ENCODE measurements around the gene ITPRID1. TPM values are rescaled to one million over a fixed set of nuclear protein-coding genes. Genes with fewer than 3 reads are reported as not detected.

ITPRID1 gene
- total and polyA plus RNA-seq, 2 donors from 2014 or later: not detected

DNA sequence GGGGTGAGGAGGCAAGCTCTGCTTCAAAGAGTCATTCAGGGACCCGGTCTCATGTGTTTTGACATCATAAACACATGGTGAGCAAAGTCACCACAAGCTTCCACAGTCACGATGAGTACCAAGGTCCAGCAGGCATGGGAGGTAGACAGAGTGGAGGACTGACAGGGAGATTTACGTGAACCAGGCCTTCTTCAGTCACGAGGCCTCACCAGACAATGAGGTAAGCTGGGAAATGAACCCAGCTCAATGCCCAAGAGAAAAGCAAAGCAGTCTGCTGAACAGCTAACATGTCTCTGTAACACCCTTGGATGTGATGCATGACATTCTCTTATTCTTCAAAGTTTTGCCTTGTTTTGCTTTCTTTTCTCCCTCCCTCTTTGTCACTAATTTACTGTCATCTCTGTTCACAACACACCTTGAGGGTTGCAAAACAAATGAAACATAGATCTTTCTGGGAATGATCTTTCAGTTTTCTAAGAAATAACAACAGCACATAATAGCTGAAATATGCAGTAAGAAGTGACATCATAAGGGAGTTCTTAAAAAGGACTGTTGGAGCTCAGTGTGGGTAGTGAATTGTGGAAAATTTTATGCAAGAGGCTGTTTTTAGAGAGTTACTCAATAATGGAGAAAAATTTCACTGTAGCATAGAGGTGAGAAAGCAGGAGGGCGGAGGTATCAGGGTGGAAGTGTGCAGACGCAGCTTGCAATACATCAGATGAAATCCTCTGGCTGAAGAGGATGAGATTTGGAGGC lies 182.1 kb downstream of the ITPRID1 start:
- FAIRE-seq: no peak
- intact Hi-C loops (cut with DNase I): no loop called here
- TF ChIP-seq, protein P1, sequence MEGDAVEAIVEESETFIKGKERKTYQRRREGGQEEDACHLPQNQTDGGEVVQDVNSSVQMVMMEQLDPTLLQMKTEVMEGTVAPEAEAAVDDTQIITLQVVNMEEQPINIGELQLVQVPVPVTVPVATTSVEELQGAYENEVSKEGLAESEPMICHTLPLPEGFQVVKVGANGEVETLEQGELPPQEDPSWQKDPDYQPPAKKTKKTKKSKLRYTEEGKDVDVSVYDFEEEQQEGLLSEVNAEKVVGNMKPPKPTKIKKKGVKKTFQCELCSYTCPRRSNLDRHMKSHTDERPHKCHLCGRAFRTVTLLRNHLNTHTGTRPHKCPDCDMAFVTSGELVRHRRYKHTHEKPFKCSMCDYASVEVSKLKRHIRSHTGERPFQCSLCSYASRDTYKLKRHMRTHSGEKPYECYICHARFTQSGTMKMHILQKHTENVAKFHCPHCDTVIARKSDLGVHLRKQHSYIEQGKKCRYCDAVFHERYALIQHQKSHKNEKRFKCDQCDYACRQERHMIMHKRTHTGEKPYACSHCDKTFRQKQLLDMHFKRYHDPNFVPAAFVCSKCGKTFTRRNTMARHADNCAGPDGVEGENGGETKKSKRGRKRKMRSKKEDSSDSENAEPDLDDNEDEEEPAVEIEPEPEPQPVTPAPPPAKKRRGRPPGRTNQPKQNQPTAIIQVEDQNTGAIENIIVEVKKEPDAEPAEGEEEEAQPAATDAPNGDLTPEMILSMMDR (IDR thresholded peaks at IDR 0.05; ENCODE audit: borderline replicate concordance, extremely low read depth, insufficient read depth): no peak
- H3K4me3 ChIP-seq (ENCODE audit: low read length in 3 of 3): no peak overlapping the region
- no peak overlapping the region for H3K27ac ChIP-seq (ENCODE audit: low read depth in 2 of 2, low read length in 2 of 2)
- H3K9ac ChIP-seq (ENCODE audit: low read length in 3 of 3): no peak overlapping the region
- H3K9me3 ChIP-seq (ENCODE audit: control insufficient read depth in 2 of 3, insufficient read depth in 1 of 3, low read length in 3 of 3): no peaks in the 10 kb centered on the region
- no peaks in the 10 kb centered on the region for H3K4me1 ChIP-seq (ENCODE audit: control insufficient read depth in 2 of 3, insufficient read depth in 2 of 3, low read depth in 1 of 3, low read length in 3 of 3)
- no peaks in the 10 kb centered on the region for H3K36me3 ChIP-seq (ENCODE audit: control insufficient read depth in 2 of 3, insufficient read depth in 3 of 3, low read length in 3 of 3)
- H3K27me3 ChIP-seq (ENCODE audit: control insufficient read depth, insufficient read depth, low read length): no peaks in the 10 kb centered on the region
- DNase-seq: no peak

DNA sequence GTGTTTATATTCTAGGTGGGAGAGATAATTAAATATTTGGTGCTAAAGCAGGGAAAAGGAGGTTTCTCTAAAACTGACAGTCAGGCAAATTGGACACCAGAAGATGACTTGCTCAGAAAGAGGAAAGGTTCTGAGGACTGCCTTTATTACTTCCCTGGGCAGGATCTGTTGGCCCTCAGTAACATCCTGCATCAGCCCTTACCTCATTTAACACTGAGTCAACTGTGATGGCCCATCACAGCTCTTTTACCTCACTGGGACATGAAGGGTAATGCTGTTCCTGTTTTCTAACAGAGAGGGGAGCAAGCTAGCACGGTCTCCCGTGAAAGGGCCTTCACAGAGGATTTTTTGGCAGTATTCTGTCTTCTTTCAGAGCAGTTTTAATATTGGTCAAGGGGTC lies 185.2 kb downstream of the ITPRID1 start:
- no peak overlapping the region for H3K27ac ChIP-seq (ENCODE audit: low read depth in 2 of 2, low read length in 2 of 2)
- no peak overlapping the region for H3K4me3 ChIP-seq (ENCODE audit: low read length in 3 of 3)
- DNase-seq (no peak), FAIRE-seq (no peak)
- no peaks in the 10 kb centered on the region for H3K4me1 ChIP-seq (ENCODE audit: control insufficient read depth in 2 of 3, insufficient read depth in 2 of 3, low read depth in 1 of 3, low read length in 3 of 3)
- TF ChIP-seq, protein P1 (IDR thresholded peaks at IDR 0.05; ENCODE audit: borderline replicate concordance, extremely low read depth, insufficient read depth): no peak
- no peaks in the 10 kb centered on the region for H3K9me3 ChIP-seq (ENCODE audit: control insufficient read depth in 2 of 3, insufficient read depth in 1 of 3, low read length in 3 of 3)
- H3K27me3 ChIP-seq (ENCODE audit: control insufficient read depth, insufficient read depth, low read length): no peaks in the 10 kb centered on the region
- H3K36me3 ChIP-seq (ENCODE audit: control insufficient read depth in 2 of 3, insufficient read depth in 3 of 3, low read length in 3 of 3): no peaks in the 10 kb centered on the region
- no peak overlapping the region for H3K9ac ChIP-seq (ENCODE audit: low read length in 3 of 3)
- intact Hi-C loops (cut with DNase I): no loop called here

DNA sequence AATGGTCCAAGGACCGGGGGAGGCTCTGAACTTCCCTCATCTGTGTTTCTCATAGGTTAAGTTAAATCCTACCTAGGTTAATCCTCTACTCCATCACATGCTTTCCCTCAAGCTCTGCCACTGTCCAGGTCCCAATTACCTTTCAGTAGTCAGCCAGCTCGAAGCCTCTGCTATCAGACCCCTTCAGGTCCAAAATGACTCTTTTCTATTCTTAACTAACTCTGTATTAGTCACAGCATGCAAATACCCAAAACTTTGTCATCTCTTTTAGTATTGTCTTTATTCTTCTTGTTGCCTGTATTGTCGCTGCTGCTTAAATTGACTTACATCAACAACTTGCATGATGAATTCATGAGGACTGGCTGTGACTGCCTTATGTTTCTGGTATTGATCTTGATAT lies 188.5 kb downstream of the ITPRID1 start:
- Histone ChIP-seq H3K9me3 (ENCODE audit: control insufficient read depth in 2 of 3, insufficient read depth in 1 of 3, low read length in 3 of 3) (no peaks in the 10 kb centered on the region), H3K4me3 (ENCODE audit: low read length in 3 of 3) (no peak overlapping the region), H3K36me3 (ENCODE audit: control insufficient read depth in 2 of 3, insufficient read depth in 3 of 3, low read length in 3 of 3) (no peaks in the 10 kb centered on the region), H3K27me3 (ENCODE audit: control insufficient read depth, insufficient read depth, low read length) (no peaks in the 10 kb centered on the region), H3K4me1 (ENCODE audit: control insufficient read depth in 2 of 3, insufficient read depth in 2 of 3, low read depth in 1 of 3, low read length in 3 of 3) (no peaks in the 10 kb centered on the region), H3K9ac (ENCODE audit: low read length in 3 of 3) (no peak overlapping the region), H3K27ac (ENCODE audit: low read depth in 2 of 2, low read length in 2 of 2) (no peak overlapping the region)
- DNase-seq: no peak
- intact Hi-C loops (cut with DNase I): no loop called here
- FAIRE-seq: no peak
- TF ChIP-seq, protein P1 (IDR thresholded peaks at IDR 0.05; ENCODE audit: borderline replicate concordance, extremely low read depth, insufficient read depth): no peak
